CD4-positive, alpha-beta T cell (primary cell): ENCODE results near the gene CKLF. TPM values are rescaled to one million over a fixed set of nuclear protein-coding genes. Genes with fewer than 3 reads are reported as not detected.

Source experiments
- ATAC-seq: fragments of 200-7000 bp; cut with Tn5 transposase; one replicate; pipeline ENCODE4 v1.10.0; 2022; ENCODE audit warnings: mild to moderate bottlenecking; ENCODE audit not compliant: poor library complexity
- CTCF ChIA-PET: fragments of 350-600 bp; sonication (Branson Sonifier 250); formaldehyde crosslinking; loops from one replicate; lab custom pipeline; 2021; ENCODE audit warnings: antibody characterized with exemption, inconsistent platforms; lab: Charles Lee
- POLR2A ChIA-PET: fragments of 350-600 bp; sonication (Branson Sonifier 250); formaldehyde crosslinking; loops from one replicate; lab custom pipeline; 2021; ENCODE audit warnings: antibody characterized with exemption, inconsistent platforms; lab: Charles Lee
- DNase-seq, 14 experiments: peaks; one replicate each; pipeline ENCODE4 v3.0.0-alpha.2; 2013 to 2020; ENCODE audit warnings: mixed read lengths in 2 of 14
- H3K27ac ChIP-seq, 2 donors: one replicate each; pipeline versions ENCODE4 v1.5.1 to v1.7.0; 2013; ENCODE audit warnings: low read length in 2 of 2, low read depth in 1 of 2, mild to moderate bottlenecking in 1 of 2
- H3K27me3 ChIP-seq, 2 experiments: 1 replicate in 1 of 2; 2 replicates in 1 of 2; pipeline versions ENCODE4 v1.6.1 to v1.7.0; 2013; ENCODE audit warnings: low read length in 2 of 2, control low read depth in 1 of 2, mild to moderate bottlenecking in 1 of 2, moderate library complexity in 1 of 2; ENCODE audit not compliant: insufficient read depth in 2 of 2, control insufficient read depth in 1 of 2
- H3K36me3 ChIP-seq: one replicate; pipeline ENCODE4 v1.6.1; 2013; ENCODE audit warnings: low read length, control low read depth; ENCODE audit not compliant: insufficient read depth
- H3K4me1 ChIP-seq: one replicate; pipeline ENCODE4 v1.6.1; 2013; ENCODE audit warnings: low read length, control low read depth; ENCODE audit not compliant: insufficient read depth
- H3K4me3 ChIP-seq: one replicate; pipeline ENCODE4 v1.5.1; 2013; ENCODE audit warnings: mild to moderate bottlenecking, low read length, moderate library complexity
- H3K9me3 ChIP-seq, 2 experiments: 1 replicate in 1 of 2; 2 replicates in 1 of 2; pipeline versions ENCODE4 v1.6.1 to v1.7.0; 2013; ENCODE audit warnings: low read length in 2 of 2, mild to moderate bottlenecking in 2 of 2, control low read depth in 1 of 2, moderate library complexity in 1 of 2; ENCODE audit not compliant: control insufficient read depth in 1 of 2, insufficient read depth in 1 of 2
- H3K27ac Mint-ChIP-seq: one replicate; pipeline ENCODE4 v1.8.0; 2020; ENCODE audit warnings: mixed read lengths
- H3K27me3 Mint-ChIP-seq: one replicate; pipeline ENCODE4 v1.8.0; 2021; ENCODE audit warnings: mixed read lengths
- H3K36me3 Mint-ChIP-seq: one replicate; pipeline ENCODE4 v1.8.0; 2021; ENCODE audit warnings: low read depth, mixed read lengths
- H3K4me1 Mint-ChIP-seq: one replicate; pipeline ENCODE4 v1.8.0; 2021; ENCODE audit warnings: low read depth, mixed read lengths
- H3K4me3 Mint-ChIP-seq: one replicate; pipeline ENCODE4 v1.8.0; 2020; ENCODE audit warnings: mild to moderate bottlenecking, mixed read lengths
- H3K9me3 Mint-ChIP-seq: one replicate; pipeline ENCODE4 v1.8.0; 2020; ENCODE audit warnings: mixed read lengths
- intact Hi-C, 2 experiments: fragments of 100-400 bp; cut with DNase I in 1 of 2; cut with micrococcal nuclease in 1 of 2; formaldehyde crosslinking; loops; one replicate each; pipeline versions ENCODE4 v1.15.1 to v1.9.0; 2023 to 2025; cut with DNase I, micrococcal nuclease
- total RNA-seq, 174 experiments: library from RNA in 2 of 174; stranded (reverse) in 2 of 174; gene quantifications; one replicate each; pipeline ENCODE4 v1.2.3 and lab custom pipeline; 2021 to 2026
- TF ChIP-seq, protein P1 (sequence below): fragments of 200-600 bp; IDR thresholded peaks from one replicate; pipeline ENCODE4 v1.8.0; 2022; ENCODE audit warnings: antibody characterized with exemption, mild to moderate bottlenecking

The CKLF gene
- total RNA-seq, 2 experiments from 2014 or later = 10.6 to 14.1 TPM

GRCh38 chr16:66581246-66581952 is 29.0 kb downstream of the CKLF start:
- POLR2A ChIA-PET = interaction anchor here (0.7 kb wide), 2 partner anchors 9 to 17 kb away, joined by 3 read pairs; no protein-coding TSS in a partner anchor
- Histone ChIP-seq H3K4me1 (peaks cover 15% of the 10 kb centered on the region), H3K27ac (no peak overlapping the region), H3K4me3 (no peak overlapping the region), H3K36me3 (no peaks in the 10 kb centered on the region), H3K27me3 (peaks cover 20 to 21% of the 10 kb centered on the region in 2 experiments), H3K9me3 (no peaks in the 10 kb centered on the region)
- Mint-ChIP-seq H3K4me1 (peaks cover 16% of the 10 kb centered on the region), H3K27ac (no peak overlapping the region), H3K36me3 (no peaks in the 10 kb centered on the region), H3K9me3 (no peaks in the 10 kb centered on the region), H3K4me3 (no peak overlapping the region), H3K27me3 (peaks cover 25% of the 10 kb centered on the region)
- CTCF ChIA-PET = interaction anchor here (1.3 to 2.3 kb wide), 2 partner anchors 18 to 28 kb away, joined by 3 to 6 read pairs; no protein-coding TSS in a partner anchor
- no peak for DNase-seq
- intact Hi-C loops = no loop called here
- TF ChIP-seq, protein P1, sequence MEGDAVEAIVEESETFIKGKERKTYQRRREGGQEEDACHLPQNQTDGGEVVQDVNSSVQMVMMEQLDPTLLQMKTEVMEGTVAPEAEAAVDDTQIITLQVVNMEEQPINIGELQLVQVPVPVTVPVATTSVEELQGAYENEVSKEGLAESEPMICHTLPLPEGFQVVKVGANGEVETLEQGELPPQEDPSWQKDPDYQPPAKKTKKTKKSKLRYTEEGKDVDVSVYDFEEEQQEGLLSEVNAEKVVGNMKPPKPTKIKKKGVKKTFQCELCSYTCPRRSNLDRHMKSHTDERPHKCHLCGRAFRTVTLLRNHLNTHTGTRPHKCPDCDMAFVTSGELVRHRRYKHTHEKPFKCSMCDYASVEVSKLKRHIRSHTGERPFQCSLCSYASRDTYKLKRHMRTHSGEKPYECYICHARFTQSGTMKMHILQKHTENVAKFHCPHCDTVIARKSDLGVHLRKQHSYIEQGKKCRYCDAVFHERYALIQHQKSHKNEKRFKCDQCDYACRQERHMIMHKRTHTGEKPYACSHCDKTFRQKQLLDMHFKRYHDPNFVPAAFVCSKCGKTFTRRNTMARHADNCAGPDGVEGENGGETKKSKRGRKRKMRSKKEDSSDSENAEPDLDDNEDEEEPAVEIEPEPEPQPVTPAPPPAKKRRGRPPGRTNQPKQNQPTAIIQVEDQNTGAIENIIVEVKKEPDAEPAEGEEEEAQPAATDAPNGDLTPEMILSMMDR = no peak
- ATAC-seq = no peak

DNA sequence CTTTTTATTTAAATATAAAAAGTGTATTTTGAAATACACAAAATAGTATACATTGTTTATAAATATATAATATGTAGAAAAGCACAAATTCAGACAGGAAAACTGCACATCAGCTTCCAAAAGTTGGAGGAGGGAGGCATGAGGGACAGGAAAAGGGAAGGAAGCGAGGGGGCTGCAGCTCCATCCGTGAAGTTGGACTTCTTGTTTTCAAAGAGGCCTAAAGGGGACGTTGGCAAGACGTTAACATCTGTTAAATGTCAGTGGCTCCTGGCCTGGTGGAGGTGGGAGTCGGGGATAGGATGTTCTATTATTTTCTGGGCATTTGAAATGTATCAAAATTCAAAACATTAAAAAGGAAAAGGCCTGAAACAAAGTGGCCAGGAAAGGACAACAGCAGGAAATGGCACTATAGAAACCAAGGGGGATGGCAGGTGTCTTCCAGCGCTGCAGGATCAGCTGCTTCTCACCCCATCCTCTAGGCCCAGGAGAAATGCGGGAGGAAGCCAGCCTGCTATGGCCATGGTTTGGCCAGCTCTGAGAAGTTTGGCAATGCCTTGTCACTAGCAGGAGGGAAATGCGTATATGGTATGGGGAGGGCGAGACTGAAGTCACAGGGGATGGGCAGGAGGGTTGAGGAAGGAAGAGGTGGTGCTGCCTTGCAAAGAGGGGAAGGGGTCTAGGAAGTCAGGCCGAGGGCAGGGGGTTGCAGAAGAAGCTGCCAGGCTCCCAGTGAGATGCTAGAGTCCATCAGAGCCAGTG is 33.3 kb downstream of the CKLF start:
- H3K4me1 Mint-ChIP-seq = peaks cover 30% of the 10 kb centered on the region
- H3K4me3 Mint-ChIP-seq = no peak overlapping the region
- no peak for DNase-seq
- Histone ChIP-seq H3K9me3 (no peaks in the 10 kb centered on the region), H3K36me3 (no peaks in the 10 kb centered on the region), H3K27ac (no peak overlapping the region), H3K27me3 (no peaks in the 10 kb centered on the region), H3K4me3 (no peak overlapping the region), H3K4me1 (peaks cover 23% of the 10 kb centered on the region)
- ATAC-seq = no peak
- TF ChIP-seq, protein P1 = no peak
- POLR2A ChIA-PET = no interaction called here
- CTCF ChIA-PET = no interaction called here
- H3K9me3 Mint-ChIP-seq = no peaks in the 10 kb centered on the region
- no peaks in the 10 kb centered on the region for H3K36me3 Mint-ChIP-seq
- intact Hi-C loops = loop anchor here in 1 of 2 experiments (5.0 kb wide), 1 partner anchor 33 kb away; the partner anchor contains the start of genes CKLF and TK2
- no peak overlapping the region for H3K27ac Mint-ChIP-seq
- peaks cover 5% of the 10 kb centered on the region for H3K27me3 Mint-ChIP-seq

GRCh38 chr16:66587881-66588600 is 35.7 kb downstream of the CKLF start:
- DNase-seq (no peak), ATAC-seq (no peak)
- TF ChIP-seq, protein P1 = no peak
- Mint-ChIP-seq H3K27ac (peak overlapping the region; percentile 55), H3K36me3 (no peaks in the 10 kb centered on the region), H3K4me3 (peak overlapping the region; percentile 79), H3K27me3 (no peaks in the 10 kb centered on the region), H3K9me3 (no peaks in the 10 kb centered on the region), H3K4me1 (peaks cover 33% of the 10 kb centered on the region)
- H3K4me3 ChIP-seq = no peak overlapping the region
- H3K27me3 ChIP-seq = no peaks in the 10 kb centered on the region
- peaks cover 26% of the 10 kb centered on the region for H3K4me1 ChIP-seq
- H3K36me3 ChIP-seq = no peaks in the 10 kb centered on the region
- no peaks in the 10 kb centered on the region for H3K9me3 ChIP-seq
- POLR2A ChIA-PET = no interaction called here
- intact Hi-C loops = loop anchor here (2.0 to 5.0 kb wide), 4 partner anchors 25 to 181 kb away; partner anchors contain the start of genes CKLF (in 1 of the 2) and TK2 (in 1 of the 2)
- no peak overlapping the region for H3K27ac ChIP-seq
- CTCF ChIA-PET = interaction anchor here (1.9 kb wide), 1 partner anchor 181 kb away, joined by 14 read pairs; no protein-coding TSS in a partner anchor
